Neural cell (in vitro differentiated cells): Measurements from ENCODE around the gene OSBPL1A. TPM values are rescaled to one million over a fixed set of nuclear protein-coding genes. Genes with fewer than 3 reads are reported as not detected.

Source experiments
- H2AFZ ChIP-seq: fragments of 200-600, 300-800 bp; sonication (generic), shearing (Covaris generic); 2 replicates; pipeline ENCODE4 v1.6.0; 2014; ENCODE audit warnings: low read depth, mild to moderate bottlenecking, antibody characterized with exemption, low read length, moderate library complexity
- H3F3A ChIP-seq: fragments of 200-600 bp; shearing (Covaris generic); 2 replicates; pipeline ENCODE4 v1.6.1; 2016; ENCODE audit warnings: mild to moderate bottlenecking, moderate library complexity, mixed read lengths, antibody characterized with exemption, low read length; ENCODE audit not compliant: insufficient read depth, poor library complexity, severe bottlenecking
- H3K27ac ChIP-seq: fragments of 200-600, 300-800 bp; sonication (generic), shearing (Covaris generic); 2 replicates; pipeline ENCODE4 v1.5.1; 2014; ENCODE audit warnings: mild to moderate bottlenecking, low read length, moderate library complexity
- H3K27me3 ChIP-seq: fragments of 300-800, 200-600 bp; sonication (generic), shearing (Covaris generic); 2 replicates; pipeline ENCODE4 v1.6.0; 2014; ENCODE audit warnings: mild to moderate bottlenecking, low read depth, low read length, moderate library complexity; ENCODE audit not compliant: insufficient read depth
- H3K36me3 ChIP-seq: fragments of 300-800, 200-600 bp; sonication (generic), shearing (Covaris generic); 2 replicates; pipeline ENCODE4 v1.5.1; 2014; ENCODE audit warnings: mild to moderate bottlenecking, antibody characterized with exemption, low read length, moderate library complexity; ENCODE audit not compliant: insufficient read depth
- H3K4me2 ChIP-seq: fragments of 300-800, 200-600 bp; sonication (generic), shearing (Covaris generic); 2 replicates; pipeline ENCODE4 v1.6.0; 2014; ENCODE audit warnings: mild to moderate bottlenecking, low read length
- H3K4me3 ChIP-seq: fragments of 300-800, 200-600 bp; sonication (generic), shearing (Covaris generic); 2 replicates; pipeline ENCODE4 v1.5.1; 2014; ENCODE audit warnings: mild to moderate bottlenecking, low read length, moderate library complexity
- H3K79me2 ChIP-seq: fragments of 200-600 bp; shearing (Covaris generic); replicated peaks from 2 replicates; pipeline ENCODE4 v1.6.0; 2014; ENCODE audit warnings: mild to moderate bottlenecking, low read length, moderate library complexity; ENCODE audit not compliant: insufficient read depth
- H3K9ac ChIP-seq: fragments of 300-800, 200-600 bp; sonication (generic), shearing (Covaris generic); 2 replicates; pipeline ENCODE4 v1.6.1; 2016; ENCODE audit warnings: mild to moderate bottlenecking, low read length, mixed read lengths
- H3K9me2 ChIP-seq: fragments of 200-600 bp; shearing (Covaris generic); 2 replicates; pipeline ENCODE4 v1.6.1; 2016; ENCODE audit warnings: mild to moderate bottlenecking, low read length, mixed read lengths; ENCODE audit not compliant: insufficient read depth
- H3K9me3 ChIP-seq: fragments of 200-600, 300-800 bp; sonication (generic), shearing (Covaris generic); 2 replicates; pipeline ENCODE4 v1.6.1; 2016; ENCODE audit warnings: mild to moderate bottlenecking, mixed run types, low read length, moderate library complexity, mixed read lengths
- H4K20me1 ChIP-seq: fragments of 200-600 bp; shearing (Covaris generic); 2 replicates; pipeline ENCODE4 v1.6.1; 2016; ENCODE audit warnings: mild to moderate bottlenecking, mixed run types; ENCODE audit not compliant: insufficient read depth
- EP300 ChIP-seq: fragments of 450-650 bp; conservative IDR thresholded peaks from 2 replicates; pipeline ENCODE4 v1.6.1; 2014; ENCODE audit warnings: antibody characterized with exemption, mild to moderate bottlenecking, moderate library complexity; ENCODE audit not compliant: poor library complexity, severe bottlenecking
- EZH2 ChIP-seq: fragments of 200-600, 300-800 bp; shearing (Covaris generic), sonication (generic); IDR thresholded peaks from 2 replicates; pipeline ENCODE4 v1.6.1; 2014; ENCODE audit warnings: antibody characterized with exemption, low read length, borderline replicate concordance, mild to moderate bottlenecking; ENCODE audit not compliant: insufficient read depth, poor library complexity, severe bottlenecking
- MXI1 ChIP-seq: fragments of 450-650 bp; conservative IDR thresholded peaks from 2 replicates; pipeline ENCODE4 v1.6.1; 2014; ENCODE audit warnings: antibody characterized with exemption, mild to moderate bottlenecking; ENCODE audit not compliant: poor library complexity, severe bottlenecking
- POLR2AphosphoS5 ChIP-seq: IDR thresholded peaks from 2 replicates; pipeline ENCODE4 v1.6.1; 2012
- RAD21 ChIP-seq: fragments of 450-650 bp; conservative IDR thresholded peaks from 2 replicates; pipeline ENCODE4 v1.6.1; 2014; ENCODE audit warnings: antibody characterized with exemption, mild to moderate bottlenecking, moderate library complexity
- SMC3 ChIP-seq: fragments of 450-650 bp; conservative IDR thresholded peaks from 2 replicates; pipeline ENCODE4 v1.6.1; 2014; ENCODE audit warnings: antibody characterized with exemption, mild to moderate bottlenecking, moderate library complexity; ENCODE audit not compliant: poor library complexity
- TAF1 ChIP-seq: IDR thresholded peaks from 2 replicates; pipeline ENCODE4 v1.6.1; 2012; ENCODE audit warnings: low read depth
- polyA plus RNA-seq: library from polyadenylated mRNA; depleted of rRNA; stranded (reverse); fragments of >200 nt; gene quantifications from 2 replicates; pipeline ENCODE4 v1.2.3, GENCODE V29; 2014
- TF ChIP-seq, protein P1 (sequence below): fragments of 450-650 bp; IDR thresholded peaks from 2 replicates; pipeline ENCODE4 v1.5.1; 2014; ENCODE audit warnings: antibody characterized with exemption, mild to moderate bottlenecking, moderate library complexity; ENCODE audit not compliant: poor library complexity, severe bottlenecking
- TF ChIP-seq, protein P2 (sequence below): IDR thresholded peaks from 2 replicates; pipeline ENCODE4 v1.6.1; 2012; ENCODE audit warnings: borderline replicate concordance

The OSBPL1A gene
- polyA plus RNA-seq, 1 donor from 2014 or later = 24.9 TPM

DNA sequence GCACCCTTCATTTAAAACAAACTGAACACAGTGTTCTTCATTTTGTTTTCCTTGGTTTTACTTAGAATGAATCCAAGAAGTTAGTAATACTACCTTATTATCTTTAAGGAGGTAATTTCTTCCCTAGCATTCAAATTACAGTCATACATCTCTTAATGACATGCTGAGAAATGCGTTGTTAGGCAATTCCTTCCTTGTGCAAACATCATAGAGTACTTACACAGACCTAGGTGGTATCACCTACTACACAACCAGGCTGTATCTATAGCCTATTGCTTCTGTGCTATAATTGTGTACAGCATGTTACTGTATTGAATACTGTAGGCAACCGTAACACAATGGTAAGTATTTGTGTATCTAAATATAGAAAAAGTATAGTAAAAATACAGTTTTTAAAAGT, 267.1 kb downstream of the OSBPL1A start:
- peak overlapping the region; percentile 57 for H3K27ac ChIP-seq
- H3K9ac ChIP-seq = no peak overlapping the region
- H3K4me3 ChIP-seq = no peak overlapping the region
- H3K27me3 ChIP-seq = no peaks in the 10 kb centered on the region
- H3K4me2 ChIP-seq = no peak overlapping the region
- no peaks in the 10 kb centered on the region for H3K9me2 ChIP-seq
- peaks cover 21% of the 10 kb centered on the region for H3K36me3 ChIP-seq
- no peak overlapping the region for H2AFZ ChIP-seq
- no peaks in the 10 kb centered on the region for H4K20me1 ChIP-seq
- TF ChIP-seq EZH2 = no peak
- TF ChIP-seq, protein P1, sequence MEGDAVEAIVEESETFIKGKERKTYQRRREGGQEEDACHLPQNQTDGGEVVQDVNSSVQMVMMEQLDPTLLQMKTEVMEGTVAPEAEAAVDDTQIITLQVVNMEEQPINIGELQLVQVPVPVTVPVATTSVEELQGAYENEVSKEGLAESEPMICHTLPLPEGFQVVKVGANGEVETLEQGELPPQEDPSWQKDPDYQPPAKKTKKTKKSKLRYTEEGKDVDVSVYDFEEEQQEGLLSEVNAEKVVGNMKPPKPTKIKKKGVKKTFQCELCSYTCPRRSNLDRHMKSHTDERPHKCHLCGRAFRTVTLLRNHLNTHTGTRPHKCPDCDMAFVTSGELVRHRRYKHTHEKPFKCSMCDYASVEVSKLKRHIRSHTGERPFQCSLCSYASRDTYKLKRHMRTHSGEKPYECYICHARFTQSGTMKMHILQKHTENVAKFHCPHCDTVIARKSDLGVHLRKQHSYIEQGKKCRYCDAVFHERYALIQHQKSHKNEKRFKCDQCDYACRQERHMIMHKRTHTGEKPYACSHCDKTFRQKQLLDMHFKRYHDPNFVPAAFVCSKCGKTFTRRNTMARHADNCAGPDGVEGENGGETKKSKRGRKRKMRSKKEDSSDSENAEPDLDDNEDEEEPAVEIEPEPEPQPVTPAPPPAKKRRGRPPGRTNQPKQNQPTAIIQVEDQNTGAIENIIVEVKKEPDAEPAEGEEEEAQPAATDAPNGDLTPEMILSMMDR = no peak
- TF ChIP-seq SMC3 = no peak
- TF ChIP-seq POLR2AphosphoS5 = no peak
- no peak for TF ChIP-seq MXI1
- no peak for TF ChIP-seq EP300
- TF ChIP-seq TAF1 = no peak
- TF ChIP-seq, protein P2, sequence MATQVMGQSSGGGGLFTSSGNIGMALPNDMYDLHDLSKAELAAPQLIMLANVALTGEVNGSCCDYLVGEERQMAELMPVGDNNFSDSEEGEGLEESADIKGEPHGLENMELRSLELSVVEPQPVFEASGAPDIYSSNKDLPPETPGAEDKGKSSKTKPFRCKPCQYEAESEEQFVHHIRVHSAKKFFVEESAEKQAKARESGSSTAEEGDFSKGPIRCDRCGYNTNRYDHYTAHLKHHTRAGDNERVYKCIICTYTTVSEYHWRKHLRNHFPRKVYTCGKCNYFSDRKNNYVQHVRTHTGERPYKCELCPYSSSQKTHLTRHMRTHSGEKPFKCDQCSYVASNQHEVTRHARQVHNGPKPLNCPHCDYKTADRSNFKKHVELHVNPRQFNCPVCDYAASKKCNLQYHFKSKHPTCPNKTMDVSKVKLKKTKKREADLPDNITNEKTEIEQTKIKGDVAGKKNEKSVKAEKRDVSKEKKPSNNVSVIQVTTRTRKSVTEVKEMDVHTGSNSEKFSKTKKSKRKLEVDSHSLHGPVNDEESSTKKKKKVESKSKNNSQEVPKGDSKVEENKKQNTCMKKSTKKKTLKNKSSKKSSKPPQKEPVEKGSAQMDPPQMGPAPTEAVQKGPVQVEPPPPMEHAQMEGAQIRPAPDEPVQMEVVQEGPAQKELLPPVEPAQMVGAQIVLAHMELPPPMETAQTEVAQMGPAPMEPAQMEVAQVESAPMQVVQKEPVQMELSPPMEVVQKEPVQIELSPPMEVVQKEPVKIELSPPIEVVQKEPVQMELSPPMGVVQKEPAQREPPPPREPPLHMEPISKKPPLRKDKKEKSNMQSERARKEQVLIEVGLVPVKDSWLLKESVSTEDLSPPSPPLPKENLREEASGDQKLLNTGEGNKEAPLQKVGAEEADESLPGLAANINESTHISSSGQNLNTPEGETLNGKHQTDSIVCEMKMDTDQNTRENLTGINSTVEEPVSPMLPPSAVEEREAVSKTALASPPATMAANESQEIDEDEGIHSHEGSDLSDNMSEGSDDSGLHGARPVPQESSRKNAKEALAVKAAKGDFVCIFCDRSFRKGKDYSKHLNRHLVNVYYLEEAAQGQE = no peak
- TF ChIP-seq RAD21 = no peak
- no peaks in the 10 kb centered on the region for H3K79me2 ChIP-seq
- no peaks in the 10 kb centered on the region for H3K9me3 ChIP-seq
- no peaks in the 10 kb centered on the region for H3F3A ChIP-seq

DNA sequence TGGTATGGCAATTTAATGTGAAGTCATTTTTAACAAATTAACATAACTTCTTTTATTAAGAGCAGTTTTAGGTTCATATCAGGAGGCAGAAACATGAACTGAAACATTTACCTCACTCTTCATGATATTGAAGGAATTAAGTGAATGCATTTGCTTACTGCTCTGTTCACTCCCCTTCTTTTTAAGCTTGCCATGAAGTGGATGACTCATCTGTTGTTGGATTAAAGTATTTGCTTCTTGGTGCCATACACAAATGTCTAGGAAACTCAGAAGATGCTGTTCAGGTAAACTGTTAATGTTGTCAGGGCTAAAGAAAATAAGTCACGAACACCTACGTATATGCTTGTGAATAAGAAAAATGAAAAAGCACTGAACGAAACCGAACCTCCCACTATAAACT, 268.9 kb downstream of the OSBPL1A start:
- Histone ChIP-seq H4K20me1 (no peaks in the 10 kb centered on the region), H3F3A (no peaks in the 10 kb centered on the region), H3K4me2 (no peak overlapping the region), H2AFZ (no peak overlapping the region), H3K27me3 (no peaks in the 10 kb centered on the region), H3K4me3 (no peak overlapping the region), H3K9me3 (no peaks in the 10 kb centered on the region), H3K36me3 (peaks cover 21% of the 10 kb centered on the region), H3K27ac (no peak overlapping the region), H3K9me2 (no peaks in the 10 kb centered on the region), H3K9ac (no peak overlapping the region), H3K79me2 (no peaks in the 10 kb centered on the region)
- TF ChIP-seq MXI1 (no peak), TAF1 (no peak)

DNA sequence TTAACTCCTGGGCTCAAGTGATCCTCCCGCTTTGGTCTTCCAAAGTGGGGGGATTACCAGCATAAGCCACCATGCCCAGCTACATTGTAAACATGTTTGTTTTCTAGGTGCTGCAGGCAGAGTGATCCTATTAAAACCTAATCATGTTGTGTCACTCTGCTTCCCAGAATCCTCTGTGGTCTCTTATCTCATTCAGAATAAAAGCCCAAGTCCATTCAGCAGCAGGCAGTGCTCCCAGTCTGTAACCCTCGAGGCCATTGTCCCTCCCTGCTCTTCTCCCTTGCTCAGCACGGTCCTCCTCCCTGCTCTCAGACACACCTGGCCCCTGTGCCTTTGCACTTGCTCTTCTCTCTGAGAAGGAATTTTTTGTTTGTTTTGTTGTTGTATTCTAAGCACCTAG, 269.9 kb downstream of the OSBPL1A start:
- Histone ChIP-seq H2AFZ (no peak overlapping the region), H3K27ac (no peak overlapping the region), H3K36me3 (peaks cover 15% of the 10 kb centered on the region), H3F3A (no peaks in the 10 kb centered on the region), H3K9me3 (no peaks in the 10 kb centered on the region), H3K4me3 (no peak overlapping the region), H3K9me2 (no peaks in the 10 kb centered on the region), H3K9ac (no peak overlapping the region), H4K20me1 (no peaks in the 10 kb centered on the region), H3K4me2 (no peak overlapping the region), H3K79me2 (no peaks in the 10 kb centered on the region), H3K27me3 (no peaks in the 10 kb centered on the region)
- TF ChIP-seq MXI1 = no peak
- no peak for TF ChIP-seq EP300
- TF ChIP-seq, protein P2 = no peak
- no peak for TF ChIP-seq POLR2AphosphoS5
- TF ChIP-seq SMC3 = no peak
- no peak for TF ChIP-seq RAD21
- TF ChIP-seq EZH2 = no peak
- TF ChIP-seq TAF1 = no peak
- TF ChIP-seq, protein P1 = no peak
